ENCODE results near the gene ANO1. TPM values are rescaled to one million over a fixed set of nuclear protein-coding genes. Genes with fewer than 3 reads are reported as not detected.

Gene ANO1
- polyA plus RNA-seq, 1 donor (not counting 4 experiments of a cell fraction or from before 2014, with no cell fraction given): 45.2 TPM

GRCh38 chr11:70050243-70050642, 27.9 kb upstream of the ANO1 start:
- Histone ChIP-seq H3K36me3 (ENCODE audit: control insufficient read depth in 2 of 2, extremely low read depth in 1 of 2, insufficient read depth in 2 of 2, low read length in 2 of 2) (no peaks in the 10 kb centered on the region), H3K27me3 (ENCODE audit: control insufficient read depth, extremely low read depth, insufficient read depth, low read length) (peaks cover 6% of the 10 kb centered on the region), H3K4me1 (ENCODE audit: control insufficient read depth, extremely low read depth, insufficient read depth, low read length) (peaks cover 6% of the 10 kb centered on the region), H2AFZ (ENCODE audit: control insufficient read depth, low read length) (no peak overlapping the region), H3K4me2 (ENCODE audit: control insufficient read depth, extremely low read depth, insufficient read depth, low read depth, low read length) (no peak overlapping the region), H3K9me1 (ENCODE audit: control insufficient read depth, extremely low read depth, insufficient read depth, low read length) (no peaks in the 10 kb centered on the region), H3K4me3 (ENCODE audit: control insufficient read depth in 2 of 3, extremely low read depth in 1 of 3, insufficient read depth in 2 of 3, low read depth in 1 of 3, low read length in 3 of 3) (no peak overlapping the region), H4K20me1 (ENCODE audit: control insufficient read depth, extremely low read depth, insufficient read depth, low read length) (no peaks in the 10 kb centered on the region), H3K27ac (ENCODE audit: control insufficient read depth, insufficient read depth, low read length) (no peak overlapping the region), H3K9ac (ENCODE audit: control insufficient read depth, extremely low read depth, insufficient read depth, low read length) (no peak overlapping the region), H3K79me2 (ENCODE audit: control insufficient read depth, insufficient read depth, low read length) (no peaks in the 10 kb centered on the region), H3K9me3 (ENCODE audit: control insufficient read depth, low read depth, low read length) (no peaks in the 10 kb centered on the region)
- DNase-seq (ENCODE audit: low read depth, low spot score) (no peak), FAIRE-seq (no peak)
- dilution Hi-C loops (cut with MboI; ENCODE audit: extremely low pct_ligation_motif_present, low sequenced_read_pairs): no loop called here
- TF ChIP-seq EZH2 (IDR thresholded peaks at IDR 0.05; ENCODE audit: low read length): no peak
- no peak for TF ChIP-seq CTCF (optimal IDR thresholded peaks at IDR 0.05 in 1 of 3, IDR thresholded peaks at IDR 0.05 in 1 of 3, conservative IDR thresholded peaks at IDR 0.05 in 1 of 3; ENCODE audit: extremely low read depth in 1 of 3, insufficient read depth in 2 of 3, low read length in 3 of 3)

GRCh38 chr11:70054004-70054403, 24.1 kb upstream of the ANO1 start:
- Histone ChIP-seq H3K4me2 (ENCODE audit: control insufficient read depth, extremely low read depth, insufficient read depth, low read depth, low read length) (no peak overlapping the region), H3K27ac (ENCODE audit: control insufficient read depth, insufficient read depth, low read length) (no peak overlapping the region), H3K79me2 (ENCODE audit: control insufficient read depth, insufficient read depth, low read length) (no peaks in the 10 kb centered on the region), H3K4me1 (ENCODE audit: control insufficient read depth, extremely low read depth, insufficient read depth, low read length) (peaks cover 2% of the 10 kb centered on the region), H3K9me3 (ENCODE audit: control insufficient read depth, low read depth, low read length) (no peaks in the 10 kb centered on the region), H3K9me1 (ENCODE audit: control insufficient read depth, extremely low read depth, insufficient read depth, low read length) (no peaks in the 10 kb centered on the region), H2AFZ (ENCODE audit: control insufficient read depth, low read length) (no peak overlapping the region), H3K4me3 (ENCODE audit: control insufficient read depth in 2 of 3, extremely low read depth in 1 of 3, insufficient read depth in 2 of 3, low read depth in 1 of 3, low read length in 3 of 3) (no peak overlapping the region), H4K20me1 (ENCODE audit: control insufficient read depth, extremely low read depth, insufficient read depth, low read length) (no peaks in the 10 kb centered on the region), H3K27me3 (ENCODE audit: control insufficient read depth, extremely low read depth, insufficient read depth, low read length) (peaks cover 6% of the 10 kb centered on the region), H3K9ac (ENCODE audit: control insufficient read depth, extremely low read depth, insufficient read depth, low read length) (no peak overlapping the region), H3K36me3 (ENCODE audit: control insufficient read depth in 2 of 2, extremely low read depth in 1 of 2, insufficient read depth in 2 of 2, low read length in 2 of 2) (no peaks in the 10 kb centered on the region)
- dilution Hi-C loops (cut with MboI; ENCODE audit: extremely low pct_ligation_motif_present, low sequenced_read_pairs): no loop called here
- FAIRE-seq (no peak), DNase-seq (ENCODE audit: low read depth, low spot score) (no peak)
- no peak for TF ChIP-seq EZH2 (IDR thresholded peaks at IDR 0.05; ENCODE audit: low read length)
- TF ChIP-seq CTCF (optimal IDR thresholded peaks at IDR 0.05 in 1 of 3, IDR thresholded peaks at IDR 0.05 in 1 of 3, conservative IDR thresholded peaks at IDR 0.05 in 1 of 3; ENCODE audit: extremely low read depth in 1 of 3, insufficient read depth in 2 of 3, low read length in 3 of 3): no peak

Measured in keratinocyte (primary cell).